CD4-positive, alpha-beta T cell (primary cell): ENCODE results near the gene MAP3K19. TPM values are rescaled to one million over a fixed set of nuclear protein-coding genes. Genes with fewer than 3 reads are reported as not detected.

ENCODE experiments used
- ATAC-seq: fragments of 200-7000 bp; cut with Tn5 transposase; one replicate; pipeline ENCODE4 v1.10.0; 2022; ENCODE audit warnings: mild to moderate bottlenecking; ENCODE audit not compliant: poor library complexity
- CTCF ChIA-PET: fragments of 350-600 bp; sonication (Branson Sonifier 250); formaldehyde crosslinking; loops from one replicate; lab custom pipeline; 2021; ENCODE audit warnings: antibody characterized with exemption, inconsistent platforms; lab: Charles Lee
- POLR2A ChIA-PET: fragments of 350-600 bp; sonication (Branson Sonifier 250); formaldehyde crosslinking; loops from one replicate; lab custom pipeline; 2021; ENCODE audit warnings: antibody characterized with exemption, inconsistent platforms; lab: Charles Lee
- DNase-seq, 14 experiments: peaks; one replicate each; pipeline ENCODE4 v3.0.0-alpha.2; 2013 to 2020; ENCODE audit warnings: mixed read lengths in 2 of 14
- H3K27ac ChIP-seq, 2 donors: one replicate each; pipeline versions ENCODE4 v1.5.1 to v1.7.0; 2013; ENCODE audit warnings: low read length in 2 of 2, low read depth in 1 of 2, mild to moderate bottlenecking in 1 of 2
- H3K27me3 ChIP-seq, 2 experiments: 1 replicate in 1 of 2; 2 replicates in 1 of 2; pipeline versions ENCODE4 v1.6.1 to v1.7.0; 2013; ENCODE audit warnings: low read length in 2 of 2, control low read depth in 1 of 2, mild to moderate bottlenecking in 1 of 2, moderate library complexity in 1 of 2; ENCODE audit not compliant: insufficient read depth in 2 of 2, control insufficient read depth in 1 of 2
- H3K36me3 ChIP-seq: one replicate; pipeline ENCODE4 v1.6.1; 2013; ENCODE audit warnings: low read length, control low read depth; ENCODE audit not compliant: insufficient read depth
- H3K4me1 ChIP-seq: one replicate; pipeline ENCODE4 v1.6.1; 2013; ENCODE audit warnings: low read length, control low read depth; ENCODE audit not compliant: insufficient read depth
- H3K4me3 ChIP-seq: one replicate; pipeline ENCODE4 v1.5.1; 2013; ENCODE audit warnings: mild to moderate bottlenecking, low read length, moderate library complexity
- H3K9me3 ChIP-seq, 2 experiments: 1 replicate in 1 of 2; 2 replicates in 1 of 2; pipeline versions ENCODE4 v1.6.1 to v1.7.0; 2013; ENCODE audit warnings: low read length in 2 of 2, mild to moderate bottlenecking in 2 of 2, control low read depth in 1 of 2, moderate library complexity in 1 of 2; ENCODE audit not compliant: control insufficient read depth in 1 of 2, insufficient read depth in 1 of 2
- H3K27ac Mint-ChIP-seq: one replicate; pipeline ENCODE4 v1.8.0; 2020; ENCODE audit warnings: mixed read lengths
- H3K27me3 Mint-ChIP-seq: one replicate; pipeline ENCODE4 v1.8.0; 2021; ENCODE audit warnings: mixed read lengths
- H3K36me3 Mint-ChIP-seq: one replicate; pipeline ENCODE4 v1.8.0; 2021; ENCODE audit warnings: low read depth, mixed read lengths
- H3K4me1 Mint-ChIP-seq: one replicate; pipeline ENCODE4 v1.8.0; 2021; ENCODE audit warnings: low read depth, mixed read lengths
- H3K4me3 Mint-ChIP-seq: one replicate; pipeline ENCODE4 v1.8.0; 2020; ENCODE audit warnings: mild to moderate bottlenecking, mixed read lengths
- H3K9me3 Mint-ChIP-seq: one replicate; pipeline ENCODE4 v1.8.0; 2020; ENCODE audit warnings: mixed read lengths
- CTCF ChIP-seq: fragments of 200-600 bp; IDR thresholded peaks from one replicate; pipeline ENCODE4 v1.8.0; 2022; ENCODE audit warnings: antibody characterized with exemption, mild to moderate bottlenecking
- intact Hi-C, 2 experiments: fragments of 100-400 bp; cut with DNase I in 1 of 2; cut with micrococcal nuclease in 1 of 2; formaldehyde crosslinking; loops; one replicate each; pipeline versions ENCODE4 v1.15.1 to v1.9.0; 2023 to 2025; cut with DNase I, micrococcal nuclease
- total RNA-seq, 174 experiments: library from RNA in 2 of 174; stranded (reverse) in 2 of 174; gene quantifications; one replicate each; pipeline ENCODE4 v1.2.3 and lab custom pipeline; 2021 to 2026

MAP3K19 gene
- total RNA-seq, 2 experiments from 2014 or later = not detected

GRCh38 chr2:135002836-135003235 lies 44.4 kb downstream of the MAP3K19 start:
- intact Hi-C loops = loop anchor here (5.0 to 10.0 kb wide), 3 partner anchors 152 to 469 kb away; no protein-coding TSS in a partner anchor
- POLR2A ChIA-PET = interaction anchor here (1.7 kb wide), 1 partner anchor 528 kb away, joined by 4 read pairs; the partner anchor contains the start of genes R3HDM1 and ZRANB3
- no peaks in the 10 kb centered on the region for H3K9me3 Mint-ChIP-seq
- H3K4me3 Mint-ChIP-seq = no peak overlapping the region
- H3K4me1 Mint-ChIP-seq = peaks cover 5% of the 10 kb centered on the region
- Histone ChIP-seq H3K27ac (no peak overlapping the region), H3K4me1 (peaks cover 6% of the 10 kb centered on the region), H3K4me3 (no peak overlapping the region), H3K36me3 (no peaks in the 10 kb centered on the region), H3K27me3 (peaks cover 0 to 6% of the 10 kb centered on the region in 2 experiments), H3K9me3 (no peaks in the 10 kb centered on the region)
- no peak for DNase-seq
- no peak for TF ChIP-seq CTCF
- ATAC-seq = no peak
- peaks cover 20% of the 10 kb centered on the region for H3K27me3 Mint-ChIP-seq
- H3K36me3 Mint-ChIP-seq = no peaks in the 10 kb centered on the region
- CTCF ChIA-PET = interaction anchor here (1.8 to 5.2 kb wide), 3 partner anchors 145 to 707 kb away, joined by 5 to 38 read pairs (median 6); no protein-coding TSS in a partner anchor
- H3K27ac Mint-ChIP-seq = no peak overlapping the region

GRCh38 chr2:134999521-134999920 lies 47.7 kb downstream of the MAP3K19 start:
- TF ChIP-seq CTCF = no peak
- H3K4me1 Mint-ChIP-seq = peaks cover 5% of the 10 kb centered on the region
- intact Hi-C loops = no loop called here
- no peak overlapping the region for H3K4me3 Mint-ChIP-seq
- POLR2A ChIA-PET = no interaction called here
- Histone ChIP-seq H3K36me3 (no peaks in the 10 kb centered on the region), H3K27ac (no peak overlapping the region), H3K4me3 (no peak overlapping the region), H3K9me3 (no peaks in the 10 kb centered on the region), H3K4me1 (peaks cover 5% of the 10 kb centered on the region), H3K27me3 (peaks cover 0 to 2% of the 10 kb centered on the region in 2 experiments)
- no peak overlapping the region for H3K27ac Mint-ChIP-seq
- DNase-seq = no peak
- H3K9me3 Mint-ChIP-seq = no peaks in the 10 kb centered on the region
- no peak for ATAC-seq
- no peaks in the 10 kb centered on the region for H3K36me3 Mint-ChIP-seq
- peaks cover 5% of the 10 kb centered on the region for H3K27me3 Mint-ChIP-seq
- CTCF ChIA-PET = no interaction called here

GRCh38 chr2:134988994-134989605 lies 58.1 kb downstream of the MAP3K19 start:
- H3K27me3 ChIP-seq = no peaks in the 10 kb centered on the region
- Mint-ChIP-seq H3K4me1 (no peaks in the 10 kb centered on the region), H3K27ac (no peak overlapping the region), H3K36me3 (no peaks in the 10 kb centered on the region), H3K27me3 (peaks cover 6% of the 10 kb centered on the region), H3K4me3 (no peak overlapping the region), H3K9me3 (no peaks in the 10 kb centered on the region)
- ATAC-seq = no peak
- no peak overlapping the region for H3K27ac ChIP-seq
- H3K4me1 ChIP-seq = no peaks in the 10 kb centered on the region
- H3K9me3 ChIP-seq = peaks cover 8% of the 10 kb centered on the region in 2 experiments
- no peak overlapping the region for H3K4me3 ChIP-seq
- ChIA-PET POLR2A (interaction anchor here (0.6 to 0.9 kb wide), 3 partner anchors 64 to 1319 kb away, joined by 3 to 4 read pairs (median 3); no protein-coding TSS in a partner anchor), CTCF (interaction anchor here (0.6 to 1.1 kb wide), 5 partner anchors 12 to 808 kb away, joined by 3 to 17 read pairs (median 3); no protein-coding TSS in a partner anchor)
- DNase-seq = peak in 3 of 14 experiments; percentile 31 to 44 (median 41)
- TF ChIP-seq CTCF = peak; percentile 46
- H3K36me3 ChIP-seq = no peaks in the 10 kb centered on the region
- intact Hi-C loops = loop anchor here (1.0 to 5.0 kb wide), 4 partner anchors 721 to 808 kb away; no protein-coding TSS in a partner anchor
